GM18951 (cell line): ENCODE measurements around the gene TNNI3K.
"Not testable (repeated sequence)": the region's sequence is repeated elsewhere in the genome, so short reads cannot be mapped to it uniquely, and the experiment has no call there.

ENCODE experiments used
- POLR2A ChIP-seq: IDR thresholded peaks from 4 replicates; pipeline ENCODE4 v1.6.1; 2011; ENCODE audit warnings: mild to moderate bottlenecking; ENCODE audit not compliant: insufficient read length, insufficient read depth; ENCODE audit errors: extremely low read depth
- in situ Hi-C: fragments of 300-500 bp; cut with MboI; formaldehyde crosslinking; loops from one replicate; pipeline ENCODE4 v1.12.0; 2022; ENCODE audit warnings: low sequenced_read_pairs, mixed read lengths, inconsistent platforms; ENCODE audit not compliant: unreplicated experiment

Gene TNNI3K

DNA sequence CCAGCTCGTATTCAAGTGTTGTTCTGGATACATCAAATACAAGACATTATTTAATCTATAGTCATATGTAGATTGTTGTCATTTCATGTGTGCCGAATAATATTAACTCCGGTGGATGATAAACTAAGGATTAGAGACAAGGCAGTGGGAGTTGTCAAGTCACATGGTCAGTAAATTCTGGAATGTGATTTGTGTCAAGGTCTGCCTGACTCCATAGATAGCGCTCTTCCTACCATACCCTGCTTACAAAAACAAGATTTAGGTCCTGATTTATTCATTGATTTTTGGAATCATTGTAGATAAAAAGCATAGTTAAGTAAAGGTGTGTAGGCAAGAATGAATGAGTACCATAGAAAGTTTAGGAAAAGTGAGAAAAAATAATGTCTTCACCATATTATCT lies 2.6 kb downstream of the TNNI3K start:
- TF ChIP-seq POLR2A, result no peak
- in situ Hi-C loops, result no loop called here

GRCh38 chr1:74245168-74245772 lies 10.1 kb downstream of the TNNI3K start:
- TF ChIP-seq POLR2A, result no peak
- in situ Hi-C loops, result no loop called here

DNA sequence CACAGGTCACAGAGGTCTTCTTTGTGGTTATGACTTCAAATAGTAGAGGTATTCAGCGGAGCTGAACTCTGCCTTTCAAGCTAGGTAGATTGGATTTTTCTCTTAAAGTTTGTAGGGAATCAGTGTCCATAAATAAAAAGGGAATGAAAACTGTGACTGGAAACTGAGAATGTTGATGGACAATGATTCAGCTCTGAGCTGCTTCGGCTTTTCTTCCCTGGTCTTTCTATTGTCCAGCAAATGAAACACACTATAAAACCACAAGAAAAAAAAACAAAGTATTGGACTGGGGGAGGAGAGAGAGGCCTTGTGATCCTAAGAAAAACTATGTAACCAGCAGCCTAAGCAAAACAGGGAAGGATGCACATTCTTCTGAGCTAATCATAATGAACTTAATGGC lies 11.1 kb downstream of the TNNI3K start:
- in situ Hi-C loops, result no loop called here
- TF ChIP-seq POLR2A, result no peak

- in situ Hi-C loops, result no loop called here
- no peak for TF ChIP-seq POLR2A
Measured at GRCh38 chr1:74247881-74248528, 12.8 kb downstream of the TNNI3K start.

DNA sequence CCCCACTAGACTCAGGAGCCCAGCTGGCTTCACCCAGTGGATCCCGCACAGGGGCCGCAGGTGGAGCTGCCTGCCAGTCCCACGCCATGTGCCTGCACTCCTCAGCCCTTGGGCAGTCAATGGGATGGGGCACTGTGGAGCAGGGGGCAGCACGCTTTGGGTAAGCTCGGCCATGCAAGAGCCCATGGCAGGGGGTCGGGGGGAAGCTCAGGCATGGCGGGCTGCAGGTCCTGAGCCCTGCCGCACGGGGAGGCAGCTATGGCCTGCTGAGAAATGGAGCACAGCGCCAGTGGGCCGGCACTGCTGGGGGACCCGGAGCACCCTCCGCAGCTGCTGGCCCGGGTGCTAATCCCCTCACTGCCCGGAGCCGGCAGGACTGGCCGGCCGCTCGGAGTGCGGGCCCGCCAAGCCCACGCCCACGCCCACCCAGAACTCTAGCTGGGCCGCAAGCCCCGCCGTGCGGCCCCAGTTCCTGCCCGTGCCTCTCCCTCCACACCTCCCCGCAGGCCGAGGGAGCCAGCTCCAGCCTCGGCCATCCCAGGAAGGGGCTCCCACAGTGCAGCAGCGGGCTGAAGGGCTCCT lies 18.1 kb downstream of the TNNI3K start:
- in situ Hi-C loops, result not testable (repeated sequence)

- in situ Hi-C loops, result no loop called here
- no peak for TF ChIP-seq POLR2A
Measured at GRCh38 chr1:74266001-74266400, 30.8 kb downstream of the TNNI3K start.

DNA sequence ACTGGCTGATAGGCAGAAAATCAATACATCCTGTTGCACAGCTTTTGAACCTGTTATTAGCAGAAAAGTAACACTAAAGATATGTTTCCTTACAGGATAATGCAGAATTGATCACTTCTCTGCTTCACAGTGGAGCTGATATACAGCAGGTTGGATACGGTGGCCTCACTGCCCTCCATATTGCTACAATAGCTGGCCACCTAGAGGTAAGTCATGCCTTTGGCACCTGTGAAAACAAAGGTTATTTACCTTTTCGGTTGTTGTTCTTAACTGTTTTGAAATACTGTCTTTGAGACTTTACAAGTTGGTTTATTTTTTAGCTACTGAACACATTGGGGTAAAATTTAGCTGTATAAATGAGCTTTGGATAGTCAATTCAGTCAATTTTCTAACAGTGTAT lies 36.3 kb downstream of the TNNI3K start:
- in situ Hi-C loops, result no loop called here
- no peak for TF ChIP-seq POLR2A

GRCh38 chr1:74280642-74281396 lies 45.6 kb downstream of the TNNI3K start:
- no peak for TF ChIP-seq POLR2A

GRCh38 chr1:74286414-74286813 lies 51.2 kb downstream of the TNNI3K start:
- no peak for TF ChIP-seq POLR2A
- in situ Hi-C loops, result no loop called here

More at GRCh38 chr1:74280642-74281396, 45.6 kb downstream of the TNNI3K start:
- in situ Hi-C loops, result no loop called here

- TF ChIP-seq POLR2A, result no peak
- in situ Hi-C loops, result no loop called here
Measured at GRCh38 chr1:74314438-74314837, 79.3 kb downstream of the TNNI3K start.

DNA sequence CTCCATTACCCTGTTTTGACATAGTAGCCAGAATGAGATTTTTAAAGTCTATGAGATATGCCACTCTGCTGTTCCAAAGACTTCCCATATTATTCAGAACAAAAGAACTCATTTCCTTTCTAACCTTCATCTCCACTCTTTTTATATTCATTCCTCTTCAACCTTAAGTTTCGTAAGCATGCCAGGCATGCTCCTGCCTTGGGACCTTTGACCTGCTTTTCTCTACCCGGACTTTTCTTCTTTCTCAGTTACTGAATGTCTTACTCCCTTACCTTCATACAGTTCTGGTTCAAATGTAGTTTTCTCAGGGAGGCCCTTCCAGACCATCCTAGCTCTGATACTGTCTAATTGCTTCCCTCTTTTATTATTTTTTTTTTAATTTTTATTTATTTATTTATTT lies 81.1 kb downstream of the TNNI3K start:
- in situ Hi-C loops, result no loop called here
- TF ChIP-seq POLR2A, result no peak

- TF ChIP-seq POLR2A, result no peak
- in situ Hi-C loops, result no loop called here
Measured at GRCh38 chr1:74317663-74318062, 82.5 kb downstream of the TNNI3K start.

GRCh38 chr1:74323937-74324473 lies 88.8 kb downstream of the TNNI3K start:
- TF ChIP-seq POLR2A, result no peak
- in situ Hi-C loops, result no loop called here
